ENCODE data around the gene YDJC.
"Not testable (repeated sequence)": the region's sequence is repeated elsewhere in the genome, so short reads cannot be mapped to it uniquely, and the experiment has no call there.

YDJC gene

DNA sequence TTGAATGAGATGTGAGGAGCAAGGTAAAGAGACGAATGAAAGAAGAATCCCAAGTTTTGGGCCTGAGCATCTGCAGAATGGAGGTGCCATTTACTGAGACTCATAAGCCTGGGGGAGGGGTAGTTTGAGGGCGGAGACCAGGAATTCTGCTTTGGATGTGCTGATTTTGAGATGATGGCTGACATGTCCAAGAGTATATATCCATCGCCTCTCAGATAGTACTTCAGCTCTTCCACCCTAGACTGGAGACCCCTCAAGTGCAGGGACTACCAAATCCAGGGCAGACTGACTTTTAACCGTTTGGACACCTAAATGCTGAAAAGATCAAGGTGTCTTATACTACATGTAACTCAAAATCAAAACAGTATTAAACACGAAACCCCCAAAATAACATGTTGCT lies 11.0 kb upstream of the YDJC start:
- Histone ChIP-seq H3K4ac (ENCODE audit: low read depth in 1 of 2, low read length in 2 of 2) (peak overlapping the region in 1 of 2 experiments; percentile 67), H3K4me3 (ENCODE audit: insufficient read depth in 1 of 2, low read depth in 1 of 2, low read length in 2 of 2) (no peak overlapping the region), H3K4me2 (ENCODE audit: low read length, poor library complexity, severe bottlenecking) (no peak overlapping the region), H3K4me1 (ENCODE audit: control insufficient read depth, insufficient read depth, low read depth, low read length) (peaks cover 17% of the 10 kb centered on the region), H3K36me3 (ENCODE audit: control insufficient read depth in 1 of 2, insufficient read depth in 2 of 2, low read depth in 1 of 2, low read length in 2 of 2) (peaks cover 0 to 12% of the 10 kb centered on the region in 2 experiments), H3K27me3 (ENCODE audit: control insufficient read depth in 1 of 2, insufficient read depth in 1 of 2, low read length in 2 of 2) (peaks cover 0 to 3% of the 10 kb centered on the region in 2 experiments), H4K91ac (ENCODE audit: low read length) (no peak overlapping the region), H3K9me3 (ENCODE audit: control insufficient read depth, low read length) (no peaks in the 10 kb centered on the region), H2BK15ac (ENCODE audit: low read depth, poor library complexity, severe bottlenecking) (no peak overlapping the region), H3K79me1 (replicated peaks; ENCODE audit: low read length, poor library complexity, severe bottlenecking) (peaks cover 17% of the 10 kb centered on the region), H2BK12ac (ENCODE audit: low read length in 2 of 2) (no peak overlapping the region), H2BK120ac (ENCODE audit: low read depth, low read length) (no peak overlapping the region), H2AK5ac (ENCODE audit: low read length, severe bottlenecking) (peak overlapping the region; percentile 29), H3K27ac (ENCODE audit: low read length, poor library complexity, severe bottlenecking) (no peak overlapping the region), H3K18ac (ENCODE audit: low read depth in 1 of 2, low read length in 2 of 2) (no peak overlapping the region), H3K23ac (ENCODE audit: low read length in 2 of 2) (no peak overlapping the region), H3K14ac (ENCODE audit: low read length in 2 of 2) (no peak overlapping the region), H2AFZ (ENCODE audit: low read depth, low read length) (peak overlapping the region; percentile 42), H4K8ac (ENCODE audit: low read length) (no peak overlapping the region), H2BK5ac (ENCODE audit: low read depth, low read length, poor library complexity, severe bottlenecking) (no peak overlapping the region), H3K9ac (ENCODE audit: low read length) (peak overlapping the region; percentile 85)
- no peak for DNase-seq
- WGBS = 96% methylated on average over 4 of the region's 5 CpGs

DNA sequence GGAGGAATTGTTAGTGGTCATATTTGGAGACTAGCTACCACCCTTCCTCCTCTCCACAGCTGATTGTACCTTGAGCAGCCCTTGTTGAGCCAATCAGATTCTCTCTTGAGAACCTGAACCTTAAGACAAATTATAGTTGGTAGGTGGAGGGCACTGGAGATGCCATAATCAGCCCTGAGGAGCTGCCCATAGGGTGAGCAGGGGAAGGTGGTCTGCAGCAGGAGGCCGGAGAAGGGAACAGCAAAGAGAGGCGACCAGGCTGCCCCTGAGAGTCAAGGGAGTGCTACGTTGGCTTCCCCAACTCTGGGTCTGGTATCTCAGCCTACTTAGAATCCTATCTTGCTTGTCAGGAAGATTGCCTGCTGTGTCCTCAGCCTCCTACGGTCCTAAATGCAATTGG lies 9.5 kb upstream of the YDJC start:
- 68% methylated on average over 4 of the region's 4 CpGs for WGBS
- no peak overlapping the region for H3K14ac ChIP-seq (ENCODE audit: low read length in 2 of 2)
- no peak overlapping the region for H3K9ac ChIP-seq (ENCODE audit: low read length)
- no peak for DNase-seq
- no peak overlapping the region for H2BK12ac ChIP-seq (ENCODE audit: low read length in 2 of 2)
- no peak overlapping the region for H3K23ac ChIP-seq (ENCODE audit: low read length in 2 of 2)
- H3K4ac ChIP-seq (ENCODE audit: low read depth in 1 of 2, low read length in 2 of 2) = peak overlapping the region in 1 of 2 experiments; percentile 15
- H2BK5ac ChIP-seq (ENCODE audit: low read depth, low read length, poor library complexity, severe bottlenecking) = no peak overlapping the region
- no peak overlapping the region for H2BK120ac ChIP-seq (ENCODE audit: low read depth, low read length)
- H2AFZ ChIP-seq (ENCODE audit: low read depth, low read length) = no peak overlapping the region
- H3K9me3 ChIP-seq (ENCODE audit: control insufficient read depth, low read length) = no peaks in the 10 kb centered on the region
- H2BK15ac ChIP-seq (ENCODE audit: low read depth, poor library complexity, severe bottlenecking) = no peak overlapping the region
- H3K79me1 ChIP-seq (replicated peaks; ENCODE audit: low read length, poor library complexity, severe bottlenecking) = peaks cover 17% of the 10 kb centered on the region
- H3K4me1 ChIP-seq (ENCODE audit: control insufficient read depth, insufficient read depth, low read depth, low read length) = peaks cover 17% of the 10 kb centered on the region
- no peak overlapping the region for H3K4me3 ChIP-seq (ENCODE audit: insufficient read depth in 1 of 2, low read depth in 1 of 2, low read length in 2 of 2)
- H4K91ac ChIP-seq (ENCODE audit: low read length) = no peak overlapping the region
- H3K27me3 ChIP-seq (ENCODE audit: control insufficient read depth in 1 of 2, insufficient read depth in 1 of 2, low read length in 2 of 2) = peaks cover 0 to 4% of the 10 kb centered on the region in 2 experiments
- H3K27ac ChIP-seq (ENCODE audit: low read length, poor library complexity, severe bottlenecking) = no peak overlapping the region
- no peak overlapping the region for H2AK5ac ChIP-seq (ENCODE audit: low read length, severe bottlenecking)
- no peak overlapping the region for H4K8ac ChIP-seq (ENCODE audit: low read length)
- peaks cover 0 to 6% of the 10 kb centered on the region in 2 experiments for H3K36me3 ChIP-seq (ENCODE audit: control insufficient read depth in 1 of 2, insufficient read depth in 2 of 2, low read depth in 1 of 2, low read length in 2 of 2)
- H3K18ac ChIP-seq (ENCODE audit: low read depth in 1 of 2, low read length in 2 of 2) = no peak overlapping the region
- H3K4me2 ChIP-seq (ENCODE audit: low read length, poor library complexity, severe bottlenecking) = no peak overlapping the region

DNA sequence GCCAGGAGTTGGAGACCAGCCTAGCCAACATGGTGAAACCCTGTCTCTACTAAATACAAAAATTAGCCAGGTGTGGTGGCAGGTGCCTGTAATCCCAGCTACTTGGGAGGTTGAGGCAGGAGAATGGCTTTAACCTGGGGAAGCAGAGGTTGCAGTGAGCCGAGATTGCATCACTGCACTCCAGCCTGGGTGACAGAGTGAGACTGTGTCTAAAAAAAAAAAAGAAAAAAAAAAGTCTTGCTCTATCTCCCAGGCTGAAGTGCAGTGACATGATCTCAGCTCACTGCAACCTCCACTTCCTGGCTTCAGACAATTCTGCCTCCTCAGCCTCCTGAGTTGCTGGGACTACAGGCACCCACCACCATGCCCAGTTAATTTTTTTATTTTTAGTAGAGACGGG lies 7.6 kb upstream of the YDJC start:
- not testable (repeated sequence) for H2BK12ac ChIP-seq (ENCODE audit: low read length in 2 of 2); DNase-seq; H2BK120ac ChIP-seq (ENCODE audit: low read depth, low read length); H3K23ac ChIP-seq (ENCODE audit: low read length in 2 of 2); H3K4me1 ChIP-seq (ENCODE audit: control insufficient read depth, insufficient read depth, low read depth, low read length); H3K27ac ChIP-seq (ENCODE audit: low read length, poor library complexity, severe bottlenecking); H3K36me3 ChIP-seq (ENCODE audit: control insufficient read depth in 1 of 2, insufficient read depth in 2 of 2, low read depth in 1 of 2, low read length in 2 of 2); H2AK5ac ChIP-seq (ENCODE audit: low read length, severe bottlenecking); H4K8ac ChIP-seq (ENCODE audit: low read length); H2AFZ ChIP-seq (ENCODE audit: low read depth, low read length); H3K14ac ChIP-seq (ENCODE audit: low read length in 2 of 2); H3K4me3 ChIP-seq (ENCODE audit: insufficient read depth in 1 of 2, low read depth in 1 of 2, low read length in 2 of 2); H3K27me3 ChIP-seq (ENCODE audit: control insufficient read depth in 1 of 2, insufficient read depth in 1 of 2, low read length in 2 of 2); H3K9me3 ChIP-seq (ENCODE audit: control insufficient read depth, low read length); H3K9ac ChIP-seq (ENCODE audit: low read length); H2BK15ac ChIP-seq (ENCODE audit: low read depth, poor library complexity, severe bottlenecking); H3K18ac ChIP-seq (ENCODE audit: low read depth in 1 of 2, low read length in 2 of 2); H4K91ac ChIP-seq (ENCODE audit: low read length); H2BK5ac ChIP-seq (ENCODE audit: low read depth, low read length, poor library complexity, severe bottlenecking); H3K79me1 ChIP-seq (replicated peaks; ENCODE audit: low read length, poor library complexity, severe bottlenecking); H3K4ac ChIP-seq (ENCODE audit: low read depth in 1 of 2, low read length in 2 of 2); H3K4me2 ChIP-seq (ENCODE audit: low read length, poor library complexity, severe bottlenecking)
- 88% methylated on average over 1 of the region's 2 CpGs for WGBS

- Histone ChIP-seq H3K4me3 (ENCODE audit: insufficient read depth in 1 of 2, low read depth in 1 of 2, low read length in 2 of 2) (no peak overlapping the region), H3K23ac (ENCODE audit: low read length in 2 of 2) (no peak overlapping the region), H2AFZ (ENCODE audit: low read depth, low read length) (no peak overlapping the region), H3K18ac (ENCODE audit: low read depth in 1 of 2, low read length in 2 of 2) (no peak overlapping the region), H3K79me1 (replicated peaks; ENCODE audit: low read length, poor library complexity, severe bottlenecking) (no peaks in the 10 kb centered on the region), H3K4me1 (ENCODE audit: control insufficient read depth, insufficient read depth, low read depth, low read length) (peaks cover 2% of the 10 kb centered on the region), H3K9ac (ENCODE audit: low read length) (no peak overlapping the region), H3K27me3 (ENCODE audit: control insufficient read depth in 1 of 2, insufficient read depth in 1 of 2, low read length in 2 of 2) (peaks cover 0 to 4% of the 10 kb centered on the region in 2 experiments), H2BK15ac (ENCODE audit: low read depth, poor library complexity, severe bottlenecking) (no peak overlapping the region), H4K91ac (ENCODE audit: low read length) (no peak overlapping the region), H2BK120ac (ENCODE audit: low read depth, low read length) (no peak overlapping the region), H3K27ac (ENCODE audit: low read length, poor library complexity, severe bottlenecking) (no peak overlapping the region), H3K4ac (ENCODE audit: low read depth in 1 of 2, low read length in 2 of 2) (no peak overlapping the region), H2AK5ac (ENCODE audit: low read length, severe bottlenecking) (no peak overlapping the region), H3K9me3 (ENCODE audit: control insufficient read depth, low read length) (no peaks in the 10 kb centered on the region), H3K14ac (ENCODE audit: low read length in 2 of 2) (no peak overlapping the region), H3K4me2 (ENCODE audit: low read length, poor library complexity, severe bottlenecking) (no peak overlapping the region), H2BK5ac (ENCODE audit: low read depth, low read length, poor library complexity, severe bottlenecking) (no peak overlapping the region), H2BK12ac (ENCODE audit: low read length in 2 of 2) (no peak overlapping the region), H3K36me3 (ENCODE audit: control insufficient read depth in 1 of 2, insufficient read depth in 2 of 2, low read depth in 1 of 2, low read length in 2 of 2) (no peaks in the 10 kb centered on the region), H4K8ac (ENCODE audit: low read length) (no peak overlapping the region)
- 92% methylated on average over 17 of the region's 17 CpGs for WGBS
- DNase-seq = no peak
Measured at GRCh38 chr22:21636629-21637218, 6.9 kb upstream of the YDJC start.

Measured in mesenchymal stem cell (in vitro differentiated cells and primary cell).